Kidney (tissue), 22 donors: Measurements from ENCODE around the gene DTX2. TPM values are rescaled to one million over a fixed set of nuclear protein-coding genes. Genes with fewer than 3 reads are reported as not detected.
"Not testable (repeated sequence)": the region's sequence is repeated elsewhere in the genome, so short reads cannot be mapped to it uniquely, and the experiment has no call there.

Source experiments
- DNase-seq, 5 donors: peaks; one replicate each; pipeline ENCODE4 v3.0.0-alpha.2; 2013 to 2020
- FAIRE-seq: peaks from 2 replicates; lab custom pipeline; 2012; peaks lifted over from hg19 to GRCh38; lab: Jason Lieb, UNC
- H3K27ac ChIP-seq, 2 donors: one replicate each; pipeline ENCODE4 v1.7.0; 2013; ENCODE audit warnings: low read depth in 2 of 2, low read length in 2 of 2, inconsistent platforms in 1 of 2
- H3K27me3 ChIP-seq: one replicate; pipeline ENCODE4 v1.7.1; 2013; ENCODE audit warnings: low read length, inconsistent platforms; ENCODE audit not compliant: control insufficient read depth, insufficient read depth
- H3K36me3 ChIP-seq, 3 donors: one replicate each; pipeline versions ENCODE4 v1.7.0 to v1.7.1; 2013; ENCODE audit warnings: low read length in 3 of 3, control low read depth in 1 of 3, inconsistent platforms in 1 of 3; ENCODE audit not compliant: insufficient read depth in 3 of 3, control insufficient read depth in 2 of 3
- H3K4me1 ChIP-seq, 3 donors: one replicate each; pipeline versions ENCODE4 v1.7.0 to v1.7.1; 2013; ENCODE audit warnings: low read length in 3 of 3, inconsistent platforms in 1 of 3, low read depth in 1 of 3; ENCODE audit not compliant: control insufficient read depth in 2 of 3, insufficient read depth in 2 of 3
- H3K4me3 ChIP-seq, 3 donors: one replicate each; pipeline versions ENCODE4 v1.7.0 to v1.8.1; 2013; ENCODE audit warnings: low read length in 3 of 3, control low read depth in 1 of 3, inconsistent platforms in 1 of 3
- H3K9ac ChIP-seq, 3 donors: one replicate each; pipeline versions ENCODE4 v1.7.0 to v1.7.1; 2013; ENCODE audit warnings: low read length in 3 of 3, control low read depth in 1 of 3, inconsistent platforms in 1 of 3
- H3K9me3 ChIP-seq, 3 donors: one replicate each; pipeline versions ENCODE4 v1.7.0 to v1.7.1; 2013; ENCODE audit warnings: low read length in 3 of 3, control low read depth in 1 of 3, inconsistent platforms in 1 of 3; ENCODE audit not compliant: control insufficient read depth in 2 of 3, insufficient read depth in 1 of 3
- intact Hi-C: fragments of 100-400 bp; cut with DNase I; formaldehyde crosslinking; loops from one replicate; pipeline ENCODE4 v1.11.1; 2022
- long read RNA-seq, 10 donors: library from polyadenylated mRNA in 1 of 10; unstranded in 1 of 10; transcript quantifications; one replicate each; pipeline ENCODE4 v2.0.0 and lab custom pipeline, GENCODE V29; 2021 to 2026
- polyA plus RNA-seq: library from polyadenylated mRNA; stranded (reverse); fragments of 350-450 nt; fragmentation: Illumina TruSeq; extraction: RNeasy Lipid Tissue Mini Kit (QIAGEN cat#74804); gene quantifications from one replicate; pipeline ENCODE4 v1.2.3, GENCODE V29; 2014; ENCODE audit warnings: low read depth, low replicate concordance; ENCODE audit not compliant: insufficient read depth
- total RNA-seq: library from RNA; stranded (reverse); fragmentation: NEBNext Ultra II Directional; extraction: Animal tissue kit (Norgen Biotek cat#: 25700); gene quantifications from one replicate; pipeline ENCODE4 v1.2.1, GENCODE V29; 2021
- TF ChIP-seq, protein P1 (sequence below): IDR thresholded peaks from 3 replicates; pipeline ENCODE4 v1.5.1; 2012; ENCODE audit warnings: mild to moderate bottlenecking, moderate library complexity, borderline replicate concordance; ENCODE audit not compliant: insufficient read depth; ENCODE audit errors: extremely low read depth
- donor health status: control.
- donor health status: control.
- donor health status: control.
- donor health status: control.
- donor health status: control.
- donor health status: DM: yes; HTN: yes; CAD: no.
- donor health status: Normal renal cell carcinoma (clear cell type).

The DTX2 gene
- total RNA-seq (21.6 TPM), polyA plus RNA-seq (8.1 TPM)
- long read RNA-seq, donor 1, result 0 reads
- long read RNA-seq, donor 2, partial matches to known transcripts, result 0 of 3 reads
- long read RNA-seq, donor 2, other reads (novel, unspliced or antisense), result 0 of 3 reads
- long read RNA-seq, donor 3, partial matches to known transcripts, result 0 of 1 reads
- long read RNA-seq, donor 3, other reads (novel, unspliced or antisense), result 0 of 1 reads
- long read RNA-seq, donor 4, partial matches to known transcripts, result 0 of 2 reads
- long read RNA-seq, donor 4, other reads (novel, unspliced or antisense), result 0 of 2 reads
- long read RNA-seq, donor 5, result 0 reads
- long read RNA-seq, donor 6, partial matches to known transcripts, result 0 of 1 reads
- long read RNA-seq, donor 6, other reads (novel, unspliced or antisense), result 0 of 1 reads
- long read RNA-seq, donor 7, partial matches to known transcripts, result 4 of 14 reads
- long read RNA-seq, donor 7, other reads (novel, unspliced or antisense), result 6 of 14 reads
- long read RNA-seq, donor 8, partial matches to known transcripts, result 0 of 1 reads
- long read RNA-seq, donor 8, other reads (novel, unspliced or antisense), result 0 of 1 reads
- long read RNA-seq, donor 9, partial matches to known transcripts, result 0 of 1 reads
- long read RNA-seq, donor 9, other reads (novel, unspliced or antisense), result 0 of 1 reads
- long read RNA-seq, donor 10, partial matches to known transcripts, result 0 of 2 reads
- long read RNA-seq, donor 10, other reads (novel, unspliced or antisense), result 0 of 2 reads

DNA sequence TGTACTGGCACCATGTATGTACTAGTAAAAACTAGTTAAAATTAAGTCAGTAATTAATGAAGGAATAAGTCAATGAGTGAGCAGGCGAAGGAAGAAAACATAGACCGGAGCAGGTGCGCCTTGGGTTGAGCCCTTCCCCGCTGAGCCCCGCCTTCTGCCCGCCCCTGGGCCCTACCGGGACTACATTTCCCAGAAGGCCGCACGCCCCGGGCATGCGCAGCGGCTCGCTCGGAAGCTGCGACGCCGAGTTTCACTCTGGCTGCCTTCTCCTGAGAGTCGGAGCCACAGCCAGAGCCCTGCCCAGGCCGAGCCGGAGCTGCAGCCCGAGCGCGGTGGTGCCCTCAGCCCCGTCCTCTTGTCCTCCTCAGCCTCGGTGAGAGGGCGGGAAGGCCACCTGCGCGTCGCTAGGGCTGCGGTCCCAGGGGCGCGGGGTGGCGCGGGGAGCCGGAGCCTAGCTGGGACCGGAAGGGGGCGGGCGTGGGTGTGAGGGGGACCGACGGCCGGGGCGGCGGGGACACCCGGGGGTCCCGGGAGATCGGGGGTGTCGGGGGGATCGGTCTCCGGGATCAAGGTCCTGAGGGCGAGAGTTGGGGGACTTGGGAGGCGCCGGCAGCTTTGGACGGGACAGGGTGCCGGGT, at the start of gene DTX2:
Gene DTX2 (plus strand): TSS at position 246 of the 638 bp plus-strand sequence. CDS start 18,801 bp downstream, outside the sequence.
- H3K4me1 ChIP-seq, intact Hi-C loops, H3K27me3 ChIP-seq, H3K9ac ChIP-seq, H3K4me3 ChIP-seq, H3K36me3 ChIP-seq, FAIRE-seq, H3K9me3 ChIP-seq, DNase-seq, H3K27ac ChIP-seq: not testable (repeated sequence)

GRCh38 chr7:76412249-76412648, 49.3 kb upstream of the DTX2 start:
- Histone ChIP-seq H3K4me3 (no peak overlapping the region), H3K9me3 (no peaks in the 10 kb centered on the region), H3K36me3 (no peaks in the 10 kb centered on the region), H3K27me3 (no peaks in the 10 kb centered on the region), H3K9ac (no peak overlapping the region), H3K4me1 (no peaks in the 10 kb centered on the region), H3K27ac (no peak overlapping the region)
- TF ChIP-seq, protein P1, sequence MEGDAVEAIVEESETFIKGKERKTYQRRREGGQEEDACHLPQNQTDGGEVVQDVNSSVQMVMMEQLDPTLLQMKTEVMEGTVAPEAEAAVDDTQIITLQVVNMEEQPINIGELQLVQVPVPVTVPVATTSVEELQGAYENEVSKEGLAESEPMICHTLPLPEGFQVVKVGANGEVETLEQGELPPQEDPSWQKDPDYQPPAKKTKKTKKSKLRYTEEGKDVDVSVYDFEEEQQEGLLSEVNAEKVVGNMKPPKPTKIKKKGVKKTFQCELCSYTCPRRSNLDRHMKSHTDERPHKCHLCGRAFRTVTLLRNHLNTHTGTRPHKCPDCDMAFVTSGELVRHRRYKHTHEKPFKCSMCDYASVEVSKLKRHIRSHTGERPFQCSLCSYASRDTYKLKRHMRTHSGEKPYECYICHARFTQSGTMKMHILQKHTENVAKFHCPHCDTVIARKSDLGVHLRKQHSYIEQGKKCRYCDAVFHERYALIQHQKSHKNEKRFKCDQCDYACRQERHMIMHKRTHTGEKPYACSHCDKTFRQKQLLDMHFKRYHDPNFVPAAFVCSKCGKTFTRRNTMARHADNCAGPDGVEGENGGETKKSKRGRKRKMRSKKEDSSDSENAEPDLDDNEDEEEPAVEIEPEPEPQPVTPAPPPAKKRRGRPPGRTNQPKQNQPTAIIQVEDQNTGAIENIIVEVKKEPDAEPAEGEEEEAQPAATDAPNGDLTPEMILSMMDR, result no peak
- DNase-seq (no peak), FAIRE-seq (no peak)
- intact Hi-C loops, result no loop called here

GRCh38 chr7:76417654-76418310, 43.7 kb upstream of the DTX2 start:
- H3K27me3 ChIP-seq, intact Hi-C loops, DNase-seq, H3K27ac ChIP-seq, H3K9ac ChIP-seq, H3K36me3 ChIP-seq, H3K4me1 ChIP-seq, H3K9me3 ChIP-seq, H3K4me3 ChIP-seq, FAIRE-seq: not testable (repeated sequence)

DNA sequence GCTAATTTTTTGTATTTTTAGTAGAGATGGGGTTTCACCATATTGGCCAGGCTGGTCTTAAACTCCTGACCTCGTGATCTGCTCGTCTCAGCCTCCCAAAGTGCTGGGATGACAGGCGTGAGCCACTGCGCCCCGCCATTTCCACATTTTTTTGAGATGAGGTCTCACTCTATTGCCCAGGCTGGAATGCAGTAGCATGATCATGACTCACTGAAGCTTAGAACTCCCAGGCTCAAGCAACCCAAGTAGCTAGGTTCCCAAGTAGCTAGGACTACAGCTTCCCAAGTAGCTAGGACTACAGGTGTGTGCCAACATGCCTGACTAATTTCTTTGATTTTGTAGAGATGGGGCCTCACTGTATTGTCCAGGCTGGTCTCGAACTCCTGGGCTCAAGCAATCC, 40.4 kb upstream of the DTX2 start:
- DNase-seq, H3K27me3 ChIP-seq, intact Hi-C loops, H3K36me3 ChIP-seq, H3K9ac ChIP-seq, H3K4me3 ChIP-seq, H3K4me1 ChIP-seq, H3K9me3 ChIP-seq, FAIRE-seq, H3K27ac ChIP-seq: not testable (repeated sequence)
